HG02642 (cell line): ENCODE measurements around the gene TRPV6.

Experiments
- ATAC-seq: cut with Tn5 transposase; IDR thresholded peaks from one replicate; pipeline ENCODE4 v1.9.1; 2021; ENCODE audit warnings: mild to moderate bottlenecking; ENCODE audit not compliant: unreplicated experiment, poor library complexity

The TRPV6 gene

DNA sequence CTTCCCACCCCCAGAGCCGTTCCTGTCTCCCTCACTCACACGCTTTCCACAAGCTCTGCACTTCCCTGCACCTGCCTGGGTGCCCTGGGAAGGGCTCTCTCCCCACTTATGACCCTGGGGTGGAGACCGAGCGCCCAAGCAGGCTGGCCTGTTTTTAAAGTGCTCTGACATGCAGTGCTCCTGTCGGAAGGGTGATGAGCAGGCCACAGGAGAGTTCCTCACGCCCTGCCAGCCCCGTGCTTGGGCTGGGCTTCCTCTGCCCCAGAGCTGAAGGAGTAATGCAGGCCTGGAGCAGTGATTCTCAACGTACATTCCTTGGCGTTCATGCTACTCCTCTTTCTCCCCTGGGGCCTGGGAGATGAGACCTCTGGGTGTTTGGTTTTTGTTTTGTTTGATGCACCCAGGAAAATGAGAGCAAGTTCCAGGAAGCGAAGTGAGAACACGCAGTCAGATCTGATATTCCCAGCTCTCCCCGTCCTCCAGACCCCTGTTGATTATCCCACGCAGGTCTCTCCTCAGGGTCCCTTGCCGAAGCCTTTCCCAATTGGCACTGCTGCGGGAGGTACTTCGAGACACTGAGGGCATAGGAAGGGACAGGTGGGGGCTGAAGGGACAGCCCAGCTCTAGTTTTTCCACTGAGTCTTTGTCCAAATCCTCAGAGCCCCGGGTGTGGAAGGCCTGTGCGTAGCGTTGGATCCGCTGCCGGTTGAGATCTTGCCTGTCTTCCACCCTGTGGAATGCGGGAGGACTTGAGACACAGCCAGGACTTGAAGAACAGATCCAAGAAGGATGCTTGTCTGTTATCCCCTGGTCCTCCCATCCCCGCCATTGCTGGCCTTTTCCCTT lies 14.1 kb downstream of the TRPV6 start:
- ATAC-seq, result no peak

DNA sequence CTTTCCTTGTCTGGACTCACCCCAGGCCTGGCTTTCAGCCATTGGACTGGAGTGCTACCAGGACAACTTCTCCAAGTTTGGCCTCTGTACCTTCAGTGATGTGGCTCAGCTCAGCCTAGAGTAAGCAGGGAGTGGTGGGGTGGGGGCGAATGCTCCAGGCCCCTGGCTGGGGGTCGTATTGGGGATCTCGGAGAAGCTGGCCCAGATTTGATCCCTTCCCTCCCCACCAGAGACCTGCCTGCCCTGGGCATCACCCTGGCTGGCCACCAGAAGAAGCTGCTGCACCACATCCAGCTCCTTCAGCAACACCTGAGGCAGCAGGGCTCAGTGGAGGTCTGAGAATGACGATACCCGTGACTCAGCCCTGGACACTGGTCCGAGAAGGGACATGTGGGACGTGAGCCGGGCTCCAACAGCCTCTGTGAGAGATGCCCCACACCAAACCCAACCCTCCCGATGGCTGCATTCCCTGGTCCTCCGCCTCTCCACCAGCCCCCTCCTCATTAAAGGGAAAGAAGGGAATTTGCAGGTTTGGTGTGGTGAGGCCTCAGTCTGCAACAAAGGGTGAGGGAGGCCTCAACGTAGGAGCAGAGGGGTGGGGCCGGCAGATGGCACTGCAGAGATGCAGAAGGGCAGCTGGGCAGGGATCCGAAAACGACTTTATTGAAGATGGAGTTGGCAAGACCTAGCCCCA lies 14.8 kb downstream of the TRPV6 start:
- no peak for ATAC-seq

DNA sequence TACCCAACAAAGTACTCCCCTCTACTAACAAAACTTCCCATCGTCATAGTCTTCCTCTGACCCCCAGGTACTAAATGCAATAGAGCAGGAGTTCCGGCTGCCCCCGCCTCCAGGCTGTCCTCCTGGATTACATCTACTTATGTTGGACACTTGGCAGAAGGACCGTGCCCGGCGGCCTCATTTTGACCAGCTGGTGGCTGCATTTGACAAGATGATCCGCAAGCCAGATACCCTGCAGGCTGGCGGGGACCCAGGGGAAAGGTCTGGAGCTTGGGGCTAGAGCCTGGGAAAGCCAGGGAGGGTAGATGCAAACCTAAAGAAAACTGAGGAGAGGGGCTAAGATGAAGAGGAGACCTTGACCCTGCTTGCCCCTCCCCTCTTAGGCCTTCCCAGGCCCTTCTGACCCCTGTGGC lies 15.4 kb downstream of the TRPV6 start:
- no peak for ATAC-seq

DNA sequence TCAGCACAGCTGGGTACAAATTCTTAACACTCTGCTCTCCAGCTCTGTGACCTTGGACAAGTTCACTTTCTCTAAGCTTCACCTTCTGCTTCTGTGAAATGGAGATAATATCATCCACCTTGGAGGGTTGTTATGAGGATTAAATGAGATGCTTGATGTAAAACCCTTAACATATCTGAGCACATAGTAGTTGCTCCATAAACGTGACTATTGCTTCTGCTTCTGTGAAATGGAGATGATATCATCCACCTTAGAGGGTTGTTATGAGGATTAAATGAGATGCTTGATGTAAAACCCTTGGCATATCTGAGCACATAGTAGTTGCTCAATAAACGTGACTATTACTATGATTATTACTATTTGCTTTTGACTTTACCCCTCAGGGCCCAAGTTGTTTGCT lies 16.1 kb downstream of the TRPV6 start:
- no peak for ATAC-seq

GRCh38 chr7:142868986-142869415 lies 16.5 kb downstream of the TRPV6 start:
- ATAC-seq, result no peak

DNA sequence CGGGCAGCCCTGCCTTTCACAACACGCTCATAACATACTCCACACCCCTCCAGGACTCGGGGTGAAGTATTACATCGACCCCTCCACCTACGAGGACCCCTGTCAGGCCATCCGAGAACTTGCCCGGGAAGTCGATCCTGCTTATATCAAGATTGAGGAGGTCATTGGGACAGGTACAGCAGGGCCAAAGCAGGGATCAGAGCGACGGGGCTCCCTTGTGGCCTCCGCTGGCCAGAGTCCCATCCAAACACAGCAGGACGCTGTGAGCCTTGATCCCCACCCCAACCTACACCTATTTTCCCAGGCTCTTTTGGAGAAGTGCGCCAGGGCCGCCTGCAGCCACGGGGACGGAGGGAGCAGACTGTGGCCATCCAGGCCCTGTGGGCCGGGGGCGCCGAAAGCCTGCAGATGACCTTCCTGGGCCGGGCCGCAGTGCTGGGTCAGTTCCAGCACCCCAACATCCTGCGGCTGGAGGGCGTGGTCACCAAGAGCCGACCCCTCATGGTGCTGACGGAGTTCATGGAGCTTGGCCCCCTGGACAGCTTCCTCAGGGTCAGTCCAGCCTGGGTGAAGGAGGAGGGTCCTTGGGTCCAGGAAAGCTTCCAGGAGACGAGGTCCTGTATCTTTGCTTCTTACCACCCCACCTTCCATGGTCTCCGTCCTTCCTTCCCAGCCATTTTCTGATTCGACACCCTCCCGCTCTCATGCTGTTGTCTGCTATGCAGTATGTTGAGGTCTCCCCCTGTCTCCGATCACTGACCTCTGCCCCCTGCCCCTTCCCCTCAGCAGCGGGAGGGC lies 17.2 kb downstream of the TRPV6 start:
- no peak for ATAC-seq

GRCh38 chr7:142867398-142868187 lies 18.0 kb downstream of the TRPV6 start:
- no peak for ATAC-seq

- ATAC-seq, result no peak
These were observed 18.5 kb downstream of the TRPV6 start for GRCh38 chr7:142867097-142867378.

GRCh38 chr7:142866361-142867096 lies 19.0 kb downstream of the TRPV6 start:
- ATAC-seq, result no peak

- no peak for ATAC-seq
These were observed 19.8 kb downstream of the TRPV6 start for GRCh38 chr7:142865766-142866165.

- no peak for ATAC-seq
These were observed 20.4 kb downstream of the TRPV6 start for GRCh38 chr7:142864980-142865747.

GRCh38 chr7:142863891-142864685 lies 21.5 kb downstream of the TRPV6 start:
- ATAC-seq, result no peak

DNA sequence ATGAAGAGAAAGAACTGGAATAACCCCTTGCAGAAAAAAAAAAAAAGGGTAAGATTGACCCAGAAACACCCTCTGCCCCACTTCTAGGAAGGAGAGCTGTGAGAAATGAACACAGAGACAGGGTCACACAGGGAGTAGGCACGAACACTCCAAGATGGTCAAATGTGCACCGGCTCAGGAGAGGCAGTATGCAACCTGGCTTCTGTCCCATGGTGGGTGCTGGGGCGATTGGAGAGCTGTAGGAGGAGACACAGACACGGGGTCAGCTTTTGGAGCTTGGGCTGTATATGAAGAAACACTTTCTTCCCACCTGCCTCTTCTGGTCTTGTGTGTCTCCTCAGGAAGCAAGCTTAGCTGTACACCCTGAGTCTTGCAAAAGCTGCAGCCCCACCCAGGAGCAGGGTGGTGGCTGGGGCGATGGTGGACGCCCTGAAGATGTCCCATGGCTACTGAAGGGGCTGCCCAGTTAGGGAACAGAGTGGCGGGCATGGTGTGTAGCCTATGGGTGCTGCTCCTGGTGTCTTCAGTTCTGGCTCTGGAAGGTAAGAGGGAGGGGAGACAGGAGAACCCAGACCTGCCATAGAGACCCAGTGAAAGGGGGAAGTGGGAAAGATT lies 22.7 kb downstream of the TRPV6 start:
- ATAC-seq, result no peak

GRCh38 chr7:142862351-142862750 lies 23.2 kb downstream of the TRPV6 start:
- no peak for ATAC-seq

DNA sequence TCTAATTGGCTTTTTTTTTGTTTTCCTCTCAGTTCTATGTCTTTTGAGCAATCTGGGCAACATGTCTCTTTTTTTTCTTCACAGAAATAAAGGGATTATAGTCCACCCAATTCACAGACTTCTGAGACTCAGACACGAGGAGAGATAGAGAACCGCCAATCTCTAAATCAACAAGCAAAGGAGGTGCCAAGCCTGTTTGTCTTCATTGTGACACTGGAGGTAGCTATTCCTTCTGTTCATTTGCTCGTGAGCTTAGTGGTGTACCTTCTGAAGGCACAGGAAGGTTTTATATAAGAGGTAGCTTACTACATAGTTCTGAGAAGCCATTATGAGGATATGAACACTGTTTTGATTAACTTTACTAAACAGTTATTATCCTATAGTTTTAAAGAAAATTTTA lies 24.6 kb downstream of the TRPV6 start:
- no peak for ATAC-seq

DNA sequence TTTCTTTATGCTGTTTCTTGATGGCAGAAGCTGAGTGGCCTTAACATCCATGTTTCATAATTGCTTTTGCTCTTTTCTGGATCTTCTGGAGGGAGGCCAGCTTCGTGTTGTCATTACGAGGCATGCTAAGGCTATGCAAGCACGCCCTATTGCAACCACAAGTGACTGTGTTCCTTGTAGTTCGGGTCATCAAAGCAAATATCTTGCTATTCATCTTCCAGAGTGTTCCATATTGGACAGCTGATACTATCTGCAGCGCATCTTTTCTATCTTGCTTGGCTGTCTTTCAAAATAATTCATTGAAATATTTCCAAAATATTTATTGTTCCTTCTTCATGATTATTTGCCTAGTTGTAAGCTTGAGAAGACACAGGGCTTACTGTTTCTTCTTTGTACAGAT lies 25.7 kb downstream of the TRPV6 start:
- ATAC-seq, result no peak

DNA sequence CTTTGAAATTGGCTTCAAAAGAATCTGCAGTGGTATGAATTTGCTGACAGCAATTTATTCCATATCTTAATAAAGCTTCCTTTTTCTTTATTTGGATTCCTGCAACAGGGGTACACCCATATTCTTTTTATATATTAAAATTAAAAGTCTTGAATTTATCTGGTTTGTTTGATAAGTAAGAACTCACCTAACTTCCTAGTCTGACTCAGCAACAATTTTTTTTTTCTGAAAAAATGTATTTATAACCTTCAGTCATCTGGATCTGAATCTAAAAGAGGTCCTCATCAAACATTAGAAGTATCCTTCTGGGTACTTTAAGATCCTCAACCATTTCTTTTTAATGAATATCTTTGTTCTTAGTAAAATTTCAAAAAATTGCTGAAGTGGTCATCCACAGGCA lies 26.1 kb downstream of the TRPV6 start:
- no peak for ATAC-seq

DNA sequence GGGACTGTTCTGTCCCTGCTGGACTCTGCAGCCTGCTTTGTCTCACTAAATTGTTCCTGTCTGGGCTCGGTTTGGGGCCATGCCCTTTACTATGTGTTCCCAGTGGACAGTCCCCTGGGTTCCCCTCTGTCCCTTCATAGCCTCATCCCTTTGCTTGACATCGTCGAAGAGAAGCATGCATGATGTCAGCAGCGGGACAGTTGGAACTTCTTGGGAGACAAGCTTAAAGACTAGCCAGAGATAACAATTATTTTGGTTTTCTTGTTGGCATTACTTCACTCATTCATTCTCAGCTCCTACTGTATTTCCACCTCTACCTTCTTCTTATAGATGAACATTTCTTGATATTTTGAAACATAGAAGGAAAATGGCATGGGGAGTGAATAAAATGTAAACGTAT lies 27.9 kb downstream of the TRPV6 start:
- ATAC-seq, result no peak
